Measurements from ENCODE around the gene BLTP2.

BLTP2 gene

GRCh38 chr17:28624148-28624547 is 20.8 kb downstream of the BLTP2 start:
- no peak for TF ChIP-seq CTCF (IDR thresholded peaks at IDR 0.05; ENCODE audit: unreplicated experiment in 3 of 3)
- Mint-ChIP-seq H3K4me1 (no peaks in the 10 kb centered on the region), H3K4me3 (no peak overlapping the region)

GRCh38 chr17:28623696-28624095 is 21.3 kb downstream of the BLTP2 start:
- TF ChIP-seq CTCF (IDR thresholded peaks at IDR 0.05; ENCODE audit: unreplicated experiment in 3 of 3) = no peak
- Mint-ChIP-seq H3K27me3 (ENCODE audit: low read depth) (no peaks in the 10 kb centered on the region), H3K9me3 (no peaks in the 10 kb centered on the region), H3K27ac (no peak overlapping the region), H3K4me1 (no peaks in the 10 kb centered on the region), H3K4me3 (no peak overlapping the region), H3K36me3 (ENCODE audit: low read depth) (peaks cover 83% of the 10 kb centered on the region)

More at GRCh38 chr17:28624148-28624547, 20.8 kb downstream of the BLTP2 start:
- no peaks in the 10 kb centered on the region for H3K27me3 Mint-ChIP-seq (ENCODE audit: low read depth)
- no peak overlapping the region for H3K27ac Mint-ChIP-seq
- H3K9me3 Mint-ChIP-seq = no peaks in the 10 kb centered on the region
- peaks cover 79% of the 10 kb centered on the region for H3K36me3 Mint-ChIP-seq (ENCODE audit: low read depth)

- Mint-ChIP-seq H3K27ac (no peak overlapping the region), H3K27me3 (ENCODE audit: low read depth) (no peaks in the 10 kb centered on the region), H3K9me3 (no peaks in the 10 kb centered on the region), H3K4me3 (no peak overlapping the region), H3K36me3 (ENCODE audit: low read depth) (peaks cover 84% of the 10 kb centered on the region), H3K4me1 (no peaks in the 10 kb centered on the region)
- no peak for TF ChIP-seq CTCF (IDR thresholded peaks at IDR 0.05; ENCODE audit: unreplicated experiment in 3 of 3)
Measured at GRCh38 chr17:28622186-28622585, 22.8 kb downstream of the BLTP2 start.

- Mint-ChIP-seq H3K9me3 (no peaks in the 10 kb centered on the region), H3K4me1 (peaks cover 6% of the 10 kb centered on the region), H3K27ac (no peak overlapping the region), H3K27me3 (ENCODE audit: low read depth) (no peaks in the 10 kb centered on the region), H3K36me3 (ENCODE audit: low read depth) (peaks cover 83% of the 10 kb centered on the region), H3K4me3 (no peak overlapping the region)
- TF ChIP-seq CTCF (IDR thresholded peaks at IDR 0.05; ENCODE audit: unreplicated experiment in 3 of 3) = no peak
Measured at GRCh38 chr17:28620010-28620409, 24.9 kb downstream of the BLTP2 start.

GRCh38 chr17:28618464-28618863 is 26.5 kb downstream of the BLTP2 start:
- H3K27ac Mint-ChIP-seq = no peak overlapping the region
- no peak for TF ChIP-seq CTCF (IDR thresholded peaks at IDR 0.05; ENCODE audit: unreplicated experiment in 3 of 3)
- peaks cover 79% of the 10 kb centered on the region for H3K36me3 Mint-ChIP-seq (ENCODE audit: low read depth)
- H3K27me3 Mint-ChIP-seq (ENCODE audit: low read depth) = no peaks in the 10 kb centered on the region
- H3K4me3 Mint-ChIP-seq = no peak overlapping the region
- no peaks in the 10 kb centered on the region for H3K9me3 Mint-ChIP-seq
- peaks cover 6% of the 10 kb centered on the region for H3K4me1 Mint-ChIP-seq

- Mint-ChIP-seq H3K9me3 (no peaks in the 10 kb centered on the region), H3K4me1 (peaks cover 6% of the 10 kb centered on the region), H3K27ac (no peak overlapping the region), H3K27me3 (ENCODE audit: low read depth) (no peaks in the 10 kb centered on the region), H3K4me3 (no peak overlapping the region), H3K36me3 (ENCODE audit: low read depth) (peaks cover 71% of the 10 kb centered on the region)
- TF ChIP-seq CTCF (IDR thresholded peaks at IDR 0.05; ENCODE audit: unreplicated experiment in 3 of 3) = no peak
Measured at GRCh38 chr17:28616281-28616680, 28.7 kb downstream of the BLTP2 start.

All from nephron (organoid).